ENCODE measurements around the gene FAM3B.
A peak's percentile ranks its signal among the peaks of the same experiment; 100 is the strongest.

FAM3B gene

DNA sequence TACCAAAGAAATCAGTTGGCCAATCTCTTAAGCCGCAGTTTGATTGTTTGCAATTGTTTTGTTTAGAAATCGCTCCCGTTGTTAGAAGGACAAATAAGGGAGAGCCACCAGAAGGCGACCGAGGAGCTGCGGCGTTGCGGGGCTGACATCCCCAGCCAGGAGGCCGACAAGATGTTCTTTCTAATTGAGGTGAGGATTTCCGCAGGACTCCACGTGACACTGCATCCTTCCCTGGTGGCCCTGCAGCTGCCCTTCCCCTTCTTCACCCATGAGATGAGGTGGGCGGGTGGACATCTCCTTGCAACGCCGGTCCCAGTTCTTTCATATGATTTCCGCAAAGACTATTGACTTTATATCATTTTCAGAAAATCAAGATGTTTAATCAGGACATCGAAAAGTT lies 82.2 kb downstream of the FAM3B start:
- H3K4me3 ChIP-seq (ENCODE audit: low read depth, low read length), result no peak overlapping the region
- no peak overlapping the region for H4K91ac ChIP-seq (ENCODE audit: low read depth, low read length)
- no peak for DNase-seq
- no peaks in the 10 kb centered on the region for H3K36me3 ChIP-seq (ENCODE audit: control insufficient read depth in 1 of 2, insufficient read depth in 2 of 2, low read length in 2 of 2)
- H3K79me2 ChIP-seq (ENCODE audit: control insufficient read depth, insufficient read depth, low read length, poor library complexity), result no peaks in the 10 kb centered on the region
- no peak overlapping the region for H2BK5ac ChIP-seq (ENCODE audit: low read depth, low read length, poor library complexity)
- no peak overlapping the region for H3K14ac ChIP-seq (ENCODE audit: low read length)
- no peak overlapping the region for H3K9ac ChIP-seq (ENCODE audit: low read length)
- H2BK12ac ChIP-seq (ENCODE audit: low read length), result no peak overlapping the region
- H3K4ac ChIP-seq (ENCODE audit: low read depth, low read length), result no peak overlapping the region
- no peaks in the 10 kb centered on the region for H3K79me1 ChIP-seq (ENCODE audit: low read length)
- H3K27ac ChIP-seq (ENCODE audit: low read depth, low read length), result no peak overlapping the region
- no peak overlapping the region for H2AFZ ChIP-seq (ENCODE audit: insufficient read depth, low read length, poor library complexity)
- H3K9me3 ChIP-seq (ENCODE audit: insufficient read depth, low read depth, low read length), result no peaks in the 10 kb centered on the region
- no CpG with 5 or more reads among the region's 16 CpGs for WGBS (ENCODE audit: extremely low coverage, insufficient coverage, insufficient read length)
- H2AK5ac ChIP-seq (ENCODE audit: low read length), result no peak overlapping the region
- H3K4me1 ChIP-seq (ENCODE audit: control insufficient read depth in 1 of 2, insufficient read depth in 2 of 2, low read length in 2 of 2), result peaks cover 4 to 7% of the 10 kb centered on the region in 2 experiments
- H3K27me3 ChIP-seq (ENCODE audit: insufficient read depth, low read length), result no peaks in the 10 kb centered on the region
- no peak overlapping the region for H4K12ac ChIP-seq (ENCODE audit: low read depth, low read length)
- H3K4me2 ChIP-seq (ENCODE audit: low read length), result no peak overlapping the region
- H3K18ac ChIP-seq (ENCODE audit: low read length), result no peak overlapping the region
- H3K23ac ChIP-seq (ENCODE audit: low read length), result no peak overlapping the region
- H2BK120ac ChIP-seq (ENCODE audit: insufficient read depth, low read length, poor library complexity), result no peak overlapping the region
- no peak overlapping the region for H4K8ac ChIP-seq (ENCODE audit: low read depth, low read length)

DNA sequence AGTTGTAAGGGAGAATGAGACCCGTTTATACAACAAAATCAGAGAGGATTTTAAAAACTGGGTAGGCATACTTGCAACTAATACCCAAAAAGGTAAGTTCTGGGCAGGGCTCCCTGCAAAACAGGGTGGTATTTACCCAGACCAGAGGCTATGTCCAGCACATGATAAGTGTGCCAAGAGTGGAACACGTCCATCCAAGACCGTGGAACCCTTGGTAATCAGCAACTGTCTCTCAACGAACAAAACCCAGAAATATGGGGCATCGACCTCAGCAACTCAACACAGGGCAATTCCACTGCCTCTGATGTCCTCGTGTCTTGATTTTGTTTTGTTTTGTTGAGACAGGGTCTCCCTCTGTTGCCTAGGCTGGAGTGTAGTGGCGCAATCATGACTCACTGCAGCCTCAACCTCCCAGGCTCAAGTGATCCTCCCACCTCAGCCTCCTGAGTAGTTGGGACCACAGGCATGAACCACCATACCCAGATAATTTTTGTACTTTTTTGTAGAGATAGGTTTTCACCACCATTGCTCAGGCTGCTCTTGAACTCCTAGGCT lies 82.7 kb downstream of the FAM3B start:
- no peaks in the 10 kb centered on the region for H3K27me3 ChIP-seq (ENCODE audit: insufficient read depth, low read length)
- no peak overlapping the region for H4K12ac ChIP-seq (ENCODE audit: low read depth, low read length)
- H2AK5ac ChIP-seq (ENCODE audit: low read length), result no peak overlapping the region
- no peak overlapping the region for H3K18ac ChIP-seq (ENCODE audit: low read length)
- H2BK12ac ChIP-seq (ENCODE audit: low read length), result no peak overlapping the region
- WGBS (ENCODE audit: extremely low coverage, insufficient coverage, insufficient read length), result no CpG with 5 or more reads among the region's 7 CpGs
- H3K9me3 ChIP-seq (ENCODE audit: insufficient read depth, low read depth, low read length), result no peaks in the 10 kb centered on the region
- H3K4me1 ChIP-seq (ENCODE audit: control insufficient read depth in 1 of 2, insufficient read depth in 2 of 2, low read length in 2 of 2), result peaks cover 4 to 7% of the 10 kb centered on the region in 2 experiments
- DNase-seq, result peak; percentile 35 to 61
- H3K9ac ChIP-seq (ENCODE audit: low read length), result no peak overlapping the region
- H3K4me3 ChIP-seq (ENCODE audit: low read depth, low read length), result no peak overlapping the region
- no peaks in the 10 kb centered on the region for H3K79me2 ChIP-seq (ENCODE audit: control insufficient read depth, insufficient read depth, low read length, poor library complexity)
- no peaks in the 10 kb centered on the region for H3K79me1 ChIP-seq (ENCODE audit: low read length)
- H3K14ac ChIP-seq (ENCODE audit: low read length), result no peak overlapping the region
- H4K8ac ChIP-seq (ENCODE audit: low read depth, low read length), result no peak overlapping the region
- no peak overlapping the region for H2BK5ac ChIP-seq (ENCODE audit: low read depth, low read length, poor library complexity)
- no peak overlapping the region for H3K23ac ChIP-seq (ENCODE audit: low read length)
- no peak overlapping the region for H3K4ac ChIP-seq (ENCODE audit: low read depth, low read length)
- H3K4me2 ChIP-seq (ENCODE audit: low read length), result no peak overlapping the region
- H4K91ac ChIP-seq (ENCODE audit: low read depth, low read length), result no peak overlapping the region
- H2AFZ ChIP-seq (ENCODE audit: insufficient read depth, low read length, poor library complexity), result no peak overlapping the region
- H3K27ac ChIP-seq (ENCODE audit: low read depth, low read length), result no peak overlapping the region
- no peak overlapping the region for H2BK120ac ChIP-seq (ENCODE audit: insufficient read depth, low read length, poor library complexity)
- no peaks in the 10 kb centered on the region for H3K36me3 ChIP-seq (ENCODE audit: control insufficient read depth in 1 of 2, insufficient read depth in 2 of 2, low read length in 2 of 2)

DNA sequence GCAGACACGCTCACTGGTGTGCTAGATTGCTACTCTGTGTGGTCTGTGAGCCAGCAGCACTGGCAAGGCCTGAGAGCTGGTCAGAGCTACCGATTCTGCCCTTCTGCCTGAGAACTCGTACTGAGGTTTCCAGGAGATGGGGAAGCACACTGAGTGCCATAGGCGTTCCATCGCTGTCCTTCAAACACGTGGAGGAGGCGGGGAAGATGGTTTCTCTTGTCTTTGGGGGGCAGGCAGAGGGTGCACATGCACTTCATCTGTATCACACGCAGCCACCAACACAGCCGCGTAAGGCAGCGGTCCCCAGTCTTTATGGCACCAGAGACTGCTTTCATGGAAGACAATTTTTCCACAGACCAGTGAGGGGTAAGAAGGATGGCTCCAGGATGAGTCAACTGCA lies 85.6 kb downstream of the FAM3B start:
- H3K27me3 ChIP-seq (ENCODE audit: insufficient read depth, low read length), result peaks cover 3% of the 10 kb centered on the region
- no peak for DNase-seq
- no CpG with 5 or more reads among the region's 11 CpGs for WGBS (ENCODE audit: extremely low coverage, insufficient coverage, insufficient read length)
- H3K14ac ChIP-seq (ENCODE audit: low read length), result no peak overlapping the region
- H2AK5ac ChIP-seq (ENCODE audit: low read length), result no peak overlapping the region
- no peaks in the 10 kb centered on the region for H3K4me1 ChIP-seq (ENCODE audit: control insufficient read depth in 1 of 2, insufficient read depth in 2 of 2, low read length in 2 of 2)
- no peak overlapping the region for H2BK5ac ChIP-seq (ENCODE audit: low read depth, low read length, poor library complexity)
- H3K9ac ChIP-seq (ENCODE audit: low read length), result no peak overlapping the region
- H3K79me2 ChIP-seq (ENCODE audit: control insufficient read depth, insufficient read depth, low read length, poor library complexity), result no peaks in the 10 kb centered on the region
- no peak overlapping the region for H3K27ac ChIP-seq (ENCODE audit: low read depth, low read length)
- no peak overlapping the region for H2BK120ac ChIP-seq (ENCODE audit: insufficient read depth, low read length, poor library complexity)
- no peaks in the 10 kb centered on the region for H3K79me1 ChIP-seq (ENCODE audit: low read length)
- peaks cover 1% of the 10 kb centered on the region for H3K9me3 ChIP-seq (ENCODE audit: insufficient read depth, low read depth, low read length)
- H4K91ac ChIP-seq (ENCODE audit: low read depth, low read length), result no peak overlapping the region
- no peak overlapping the region for H2BK12ac ChIP-seq (ENCODE audit: low read length)
- no peak overlapping the region for H3K4me2 ChIP-seq (ENCODE audit: low read length)
- no peak overlapping the region for H3K4ac ChIP-seq (ENCODE audit: low read depth, low read length)
- no peak overlapping the region for H2AFZ ChIP-seq (ENCODE audit: insufficient read depth, low read length, poor library complexity)
- no peak overlapping the region for H4K12ac ChIP-seq (ENCODE audit: low read depth, low read length)
- H3K23ac ChIP-seq (ENCODE audit: low read length), result no peak overlapping the region
- H3K18ac ChIP-seq (ENCODE audit: low read length), result no peak overlapping the region
- no peak overlapping the region for H3K4me3 ChIP-seq (ENCODE audit: low read depth, low read length)
- no peak overlapping the region for H4K8ac ChIP-seq (ENCODE audit: low read depth, low read length)
- H3K36me3 ChIP-seq (ENCODE audit: control insufficient read depth in 1 of 2, insufficient read depth in 2 of 2, low read length in 2 of 2), result no peaks in the 10 kb centered on the region

DNA sequence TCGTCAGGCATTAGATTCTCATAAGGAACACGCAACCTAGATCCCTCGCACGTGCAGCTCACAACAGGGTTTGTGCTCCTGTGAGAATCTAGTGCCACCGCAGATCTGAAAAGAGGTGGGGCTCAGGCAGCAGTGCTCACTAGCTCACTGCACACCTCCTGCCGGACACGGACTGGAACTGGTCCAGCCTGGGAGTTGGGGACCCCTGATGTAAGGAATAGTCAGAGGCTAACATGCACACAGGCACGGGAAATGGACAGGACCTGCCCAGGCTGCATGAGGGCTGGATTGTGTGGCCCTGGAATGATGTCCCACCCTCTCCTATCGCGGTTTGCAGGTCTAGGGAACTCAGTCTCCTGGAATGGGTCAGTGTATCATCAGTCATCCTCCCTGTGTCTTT lies 86.2 kb downstream of the FAM3B start:
- Histone ChIP-seq H3K36me3 (ENCODE audit: control insufficient read depth in 1 of 2, insufficient read depth in 2 of 2, low read length in 2 of 2) (no peaks in the 10 kb centered on the region), H3K9ac (ENCODE audit: low read length) (no peak overlapping the region), H3K4ac (ENCODE audit: low read depth, low read length) (no peak overlapping the region), H2AFZ (ENCODE audit: insufficient read depth, low read length, poor library complexity) (no peak overlapping the region), H3K27ac (ENCODE audit: low read depth, low read length) (no peak overlapping the region), H2BK5ac (ENCODE audit: low read depth, low read length, poor library complexity) (no peak overlapping the region), H3K4me1 (ENCODE audit: control insufficient read depth in 1 of 2, insufficient read depth in 2 of 2, low read length in 2 of 2) (no peaks in the 10 kb centered on the region), H3K23ac (ENCODE audit: low read length) (no peak overlapping the region), H3K79me2 (ENCODE audit: control insufficient read depth, insufficient read depth, low read length, poor library complexity) (no peaks in the 10 kb centered on the region), H2BK12ac (ENCODE audit: low read length) (no peak overlapping the region), H2AK5ac (ENCODE audit: low read length) (no peak overlapping the region), H3K4me2 (ENCODE audit: low read length) (no peak overlapping the region), H3K79me1 (ENCODE audit: low read length) (no peaks in the 10 kb centered on the region), H3K14ac (ENCODE audit: low read length) (no peak overlapping the region), H3K9me3 (ENCODE audit: insufficient read depth, low read depth, low read length) (peaks cover 1% of the 10 kb centered on the region), H4K12ac (ENCODE audit: low read depth, low read length) (no peak overlapping the region), H3K18ac (ENCODE audit: low read length) (no peak overlapping the region), H3K4me3 (ENCODE audit: low read depth, low read length) (no peak overlapping the region), H4K91ac (ENCODE audit: low read depth, low read length) (no peak overlapping the region), H2BK120ac (ENCODE audit: insufficient read depth, low read length, poor library complexity) (no peak overlapping the region), H4K8ac (ENCODE audit: low read depth, low read length) (no peak overlapping the region), H3K27me3 (ENCODE audit: insufficient read depth, low read length) (peaks cover 3% of the 10 kb centered on the region)
- WGBS (ENCODE audit: extremely low coverage, insufficient coverage, insufficient read length), result no CpG with 5 or more reads among the region's 10 CpGs
- DNase-seq, result no peak
